GM13976 (cell line): Measurements from ENCODE around the gene MACO1.
"Not testable (repeated sequence)": the region's sequence is repeated elsewhere in the genome, so short reads cannot be mapped to it uniquely, and the experiment has no call there.

Experiments used
- DNase-seq: peaks from one replicate; pipeline ENCODE4 v3.0.0; 2012; ENCODE audit warnings: low spot score
- in situ Hi-C: fragments of 300-500 bp; cut with MboI; formaldehyde crosslinking; loops from one replicate; pipeline ENCODE4 v1.12.0; 2022; ENCODE audit warnings: low sequenced_read_pairs, mixed read lengths, inconsistent platforms; ENCODE audit not compliant: unreplicated experiment
- TF ChIP-seq, protein P1 (sequence below): IDR thresholded peaks from 2 replicates; pipeline ENCODE4 v1.5.1; 2012; ENCODE audit warnings: borderline replicate concordance, mild to moderate bottlenecking; ENCODE audit not compliant: insufficient read depth; ENCODE audit errors: extremely low read depth, missing control alignments, control extremely low read depth

MACO1 gene

DNA sequence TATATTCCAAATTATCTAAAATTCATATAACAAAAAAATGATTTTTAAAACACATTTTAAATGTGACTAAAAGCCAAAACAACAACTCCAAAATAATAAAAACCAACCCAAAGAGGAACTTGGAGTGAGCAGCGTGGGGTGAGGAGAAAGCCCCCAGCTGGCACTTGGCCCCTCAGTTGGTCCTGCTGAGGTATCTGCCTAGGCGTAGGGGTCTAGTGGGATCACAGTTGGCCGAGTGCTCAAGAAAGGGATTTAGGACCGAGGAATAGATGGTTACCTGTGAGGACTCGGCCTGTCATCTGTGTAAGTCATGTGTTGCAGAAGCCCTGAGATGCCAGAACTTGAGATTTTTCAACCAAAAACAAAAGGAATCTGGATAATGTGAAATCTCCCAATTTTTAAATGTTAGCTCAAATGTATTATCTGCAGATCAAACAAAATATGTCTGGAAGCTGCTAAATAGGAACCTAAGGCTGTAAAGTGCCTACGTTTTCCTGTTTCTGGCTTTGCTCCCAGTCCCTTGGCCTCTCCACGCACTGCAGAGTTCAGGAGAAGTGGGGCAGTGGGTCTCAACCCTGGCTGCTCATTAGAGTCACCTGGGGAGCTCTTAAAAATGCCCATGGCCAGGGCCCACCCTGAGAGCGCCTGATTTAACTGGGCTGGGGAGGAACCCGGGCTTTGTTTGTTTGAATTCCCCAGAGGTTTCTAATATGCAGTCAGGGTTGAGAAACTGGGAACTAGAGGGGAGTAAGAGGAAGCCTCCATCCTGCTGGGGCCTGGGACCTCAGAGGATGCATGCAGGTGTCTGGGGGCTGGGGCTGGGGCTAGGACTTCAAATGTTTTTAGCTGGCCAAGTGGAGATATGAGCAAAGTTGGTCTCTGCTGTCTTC lies 74.3 kb downstream of the MACO1 start:
- TF ChIP-seq, protein P1, sequence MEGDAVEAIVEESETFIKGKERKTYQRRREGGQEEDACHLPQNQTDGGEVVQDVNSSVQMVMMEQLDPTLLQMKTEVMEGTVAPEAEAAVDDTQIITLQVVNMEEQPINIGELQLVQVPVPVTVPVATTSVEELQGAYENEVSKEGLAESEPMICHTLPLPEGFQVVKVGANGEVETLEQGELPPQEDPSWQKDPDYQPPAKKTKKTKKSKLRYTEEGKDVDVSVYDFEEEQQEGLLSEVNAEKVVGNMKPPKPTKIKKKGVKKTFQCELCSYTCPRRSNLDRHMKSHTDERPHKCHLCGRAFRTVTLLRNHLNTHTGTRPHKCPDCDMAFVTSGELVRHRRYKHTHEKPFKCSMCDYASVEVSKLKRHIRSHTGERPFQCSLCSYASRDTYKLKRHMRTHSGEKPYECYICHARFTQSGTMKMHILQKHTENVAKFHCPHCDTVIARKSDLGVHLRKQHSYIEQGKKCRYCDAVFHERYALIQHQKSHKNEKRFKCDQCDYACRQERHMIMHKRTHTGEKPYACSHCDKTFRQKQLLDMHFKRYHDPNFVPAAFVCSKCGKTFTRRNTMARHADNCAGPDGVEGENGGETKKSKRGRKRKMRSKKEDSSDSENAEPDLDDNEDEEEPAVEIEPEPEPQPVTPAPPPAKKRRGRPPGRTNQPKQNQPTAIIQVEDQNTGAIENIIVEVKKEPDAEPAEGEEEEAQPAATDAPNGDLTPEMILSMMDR, result no peak
- DNase-seq, result no peak
- in situ Hi-C loops, result no loop called here

- in situ Hi-C loops, result no loop called here
- DNase-seq, result no peak
- TF ChIP-seq, protein P1, result no peak
These were observed 75.1 kb downstream of the MACO1 start for GRCh38 chr1:25505656-25506385.

DNA sequence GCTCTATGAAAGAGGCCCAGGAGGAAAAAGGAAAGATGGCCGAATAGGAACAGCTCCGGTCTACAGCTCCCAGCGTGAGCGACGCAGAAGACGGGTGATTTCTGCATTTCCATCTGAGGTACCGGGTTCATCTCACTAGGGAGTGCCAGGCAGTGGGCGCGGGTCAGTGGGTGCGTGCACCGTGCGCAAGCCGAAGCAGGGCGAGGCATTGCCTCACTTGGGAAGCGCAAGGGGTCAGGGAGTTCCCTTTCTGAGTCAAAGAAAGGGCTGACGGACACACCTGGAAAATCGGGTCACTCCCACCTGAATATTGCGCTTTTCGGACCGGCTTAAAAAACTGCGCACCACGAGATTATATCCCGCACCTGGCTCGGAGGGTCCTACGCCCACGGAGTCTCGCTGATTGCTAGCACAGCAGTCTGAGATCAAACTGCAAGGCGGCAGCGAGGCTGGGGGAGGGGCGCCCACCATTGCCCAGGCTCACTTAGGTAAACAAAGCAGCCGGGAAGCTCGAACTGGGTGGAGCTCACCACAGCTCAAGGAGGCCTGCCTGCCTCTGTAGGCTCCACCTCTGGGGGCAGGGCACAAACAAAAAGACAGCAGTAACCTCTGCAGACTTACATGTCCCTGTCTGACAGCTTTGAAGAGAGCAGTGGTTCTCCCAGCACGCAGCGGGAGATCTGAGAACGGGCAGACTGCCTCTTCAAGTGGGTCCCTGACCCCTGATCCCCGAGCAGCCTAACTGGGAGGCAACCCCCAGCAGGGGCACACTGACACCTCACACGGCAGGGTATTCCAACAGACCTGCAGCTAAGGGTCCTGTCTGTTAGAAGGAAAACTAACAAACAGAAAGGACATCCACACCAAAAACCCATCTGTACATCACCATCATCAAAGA lies 76.1 kb downstream of the MACO1 start:
- DNase-seq, in situ Hi-C loops: not testable (repeated sequence)

- in situ Hi-C loops, result no loop called here
- no peak for DNase-seq
- TF ChIP-seq, protein P1, result no peak
These were observed 83.0 kb downstream of the MACO1 start for GRCh38 chr1:25513666-25514065.

DNA sequence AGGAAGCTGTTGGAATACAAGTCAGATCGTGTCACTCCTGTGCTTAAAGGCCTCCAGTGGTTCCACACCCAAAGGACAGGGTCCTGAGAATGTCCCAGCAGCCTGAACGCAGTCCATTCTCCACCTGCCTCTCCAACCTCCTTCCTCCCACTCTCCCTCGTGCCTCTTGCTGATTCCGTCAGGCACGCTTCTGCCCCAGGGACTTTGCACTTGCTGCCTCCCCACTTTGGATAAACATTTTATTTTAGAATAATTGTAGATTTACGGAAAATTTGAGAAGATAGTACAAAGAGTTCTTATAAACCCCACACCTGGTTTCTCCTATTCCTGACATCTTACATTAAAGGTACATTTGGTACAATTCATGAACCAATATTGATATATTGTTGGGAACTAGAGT lies 84.3 kb downstream of the MACO1 start:
- TF ChIP-seq, protein P1, result no peak
- DNase-seq, result no peak
- in situ Hi-C loops, result no loop called here

- in situ Hi-C loops, result no loop called here
These were observed 86.0 kb downstream of the MACO1 start for GRCh38 chr1:25516686-25517085.

More at GRCh38 chr1:25516686-25517085, 86.0 kb downstream of the MACO1 start:
- TF ChIP-seq, protein P1, result no peak
- DNase-seq, result no peak
